Kasumi-1 (cell line): ENCODE data around the gene BBLN.
"Not testable (repeated sequence)": the region's sequence is repeated elsewhere in the genome, so short reads cannot be mapped to it uniquely, and the experiment has no call there.

ENCODE experiments used
- DNase-seq, 2 experiments: peaks; one replicate each; lab custom pipeline; 2025; lab: John Stamatoyannopoulos, UW

Gene BBLN

DNA sequence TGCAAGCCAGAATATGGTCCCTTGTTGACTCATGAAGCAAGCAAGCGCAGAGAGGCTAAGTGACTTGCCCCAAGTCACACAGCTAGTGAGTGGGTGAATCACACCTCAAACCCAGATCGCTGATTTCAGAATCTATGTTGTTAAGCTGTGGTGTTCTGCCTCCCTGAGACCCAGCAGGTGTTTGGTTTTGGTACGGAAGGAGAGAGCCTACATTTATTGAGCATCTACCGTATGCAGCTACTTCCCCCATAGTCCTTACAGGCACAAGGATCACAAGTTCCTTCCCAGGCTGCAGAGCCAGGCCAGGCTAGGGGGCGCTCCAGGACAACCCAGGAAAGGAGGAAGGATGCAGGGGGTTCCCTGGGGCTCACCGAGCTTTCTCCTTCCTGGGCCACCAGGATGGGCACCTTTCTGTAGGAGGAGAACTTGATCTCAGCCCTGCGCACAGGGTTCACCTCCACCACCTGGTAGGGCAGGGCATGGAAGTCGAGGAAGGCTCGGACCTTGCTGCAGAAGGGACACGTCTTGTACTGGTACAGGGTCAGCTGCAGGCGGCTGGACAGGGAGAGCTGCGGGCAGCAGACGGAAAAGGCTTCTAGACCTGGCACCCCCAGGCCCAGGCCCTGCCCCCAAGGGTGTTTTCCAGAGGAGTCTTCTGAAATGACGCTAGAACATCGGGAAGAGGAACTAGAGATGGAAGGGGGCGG is 35.0 kb upstream of the BBLN start:
- DNase-seq: peak; percentile 70 to 78

DNA sequence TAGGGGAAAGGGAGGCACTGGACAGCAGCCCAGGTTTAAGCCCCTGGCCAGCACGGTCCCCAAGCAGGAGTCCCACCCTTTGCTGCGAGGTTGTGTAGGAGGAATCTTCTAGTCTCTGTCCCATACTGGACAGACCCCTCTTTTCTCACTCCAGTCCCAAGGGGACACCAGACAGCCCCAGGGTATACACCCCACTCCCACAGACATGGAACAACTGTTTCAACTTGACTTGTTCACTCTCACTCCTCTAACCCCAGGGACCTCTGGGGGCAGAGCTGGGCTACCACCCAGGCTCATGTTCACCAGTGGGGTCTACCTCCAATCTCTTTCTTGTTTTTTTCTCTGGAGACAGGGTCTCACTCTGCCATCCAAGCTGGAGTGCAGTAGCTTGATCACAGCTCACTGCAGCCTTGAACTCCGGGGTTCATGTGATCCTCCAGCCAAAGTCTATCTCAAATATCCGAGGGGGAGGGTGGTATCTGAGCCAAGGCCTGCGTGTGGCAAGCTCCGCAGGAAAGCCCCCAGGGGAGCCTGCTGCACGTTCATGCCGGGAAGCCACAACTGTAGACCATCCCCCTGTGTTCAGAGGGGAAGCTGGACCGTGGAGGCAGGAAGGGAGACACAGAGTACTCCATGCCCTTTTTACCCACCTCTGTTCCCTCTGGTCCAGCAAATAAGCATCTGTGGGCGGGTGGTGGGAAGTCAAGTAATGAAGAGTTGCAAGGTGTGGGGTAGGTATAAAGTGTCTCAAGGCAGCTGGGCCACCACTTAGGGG is 34.3 kb upstream of the BBLN start:
- DNase-seq: no peak

DNA sequence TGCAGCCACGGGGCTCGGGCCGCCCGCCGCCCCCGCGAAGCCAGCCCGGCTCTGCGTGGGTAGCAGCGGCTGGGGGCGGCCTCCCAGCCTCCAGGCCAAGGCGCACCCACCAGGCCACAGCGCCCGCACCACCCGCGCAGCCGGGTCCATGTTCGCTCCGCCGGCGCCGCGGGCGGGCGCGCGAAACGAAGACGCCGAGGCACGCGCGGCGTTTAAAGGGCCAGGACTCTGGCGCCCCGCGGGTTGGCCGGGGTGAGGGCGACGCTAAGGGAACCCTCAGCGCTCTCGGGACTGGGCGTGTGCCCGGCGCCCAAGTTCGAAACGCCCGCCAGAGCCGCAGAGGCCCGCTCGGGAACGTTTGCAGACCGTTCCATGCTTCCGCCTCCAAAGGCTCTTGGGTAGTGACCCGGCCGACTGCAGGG is 32.5 kb upstream of the BBLN start, which contains the start of gene PTGES2:
Gene PTGES2 (minus strand): TSS at position 162 of the 422 bp plus-strand sequence. CDS start 12 bp downstream, at position 150.
- peak; percentile 42 to 69 for DNase-seq

DNA sequence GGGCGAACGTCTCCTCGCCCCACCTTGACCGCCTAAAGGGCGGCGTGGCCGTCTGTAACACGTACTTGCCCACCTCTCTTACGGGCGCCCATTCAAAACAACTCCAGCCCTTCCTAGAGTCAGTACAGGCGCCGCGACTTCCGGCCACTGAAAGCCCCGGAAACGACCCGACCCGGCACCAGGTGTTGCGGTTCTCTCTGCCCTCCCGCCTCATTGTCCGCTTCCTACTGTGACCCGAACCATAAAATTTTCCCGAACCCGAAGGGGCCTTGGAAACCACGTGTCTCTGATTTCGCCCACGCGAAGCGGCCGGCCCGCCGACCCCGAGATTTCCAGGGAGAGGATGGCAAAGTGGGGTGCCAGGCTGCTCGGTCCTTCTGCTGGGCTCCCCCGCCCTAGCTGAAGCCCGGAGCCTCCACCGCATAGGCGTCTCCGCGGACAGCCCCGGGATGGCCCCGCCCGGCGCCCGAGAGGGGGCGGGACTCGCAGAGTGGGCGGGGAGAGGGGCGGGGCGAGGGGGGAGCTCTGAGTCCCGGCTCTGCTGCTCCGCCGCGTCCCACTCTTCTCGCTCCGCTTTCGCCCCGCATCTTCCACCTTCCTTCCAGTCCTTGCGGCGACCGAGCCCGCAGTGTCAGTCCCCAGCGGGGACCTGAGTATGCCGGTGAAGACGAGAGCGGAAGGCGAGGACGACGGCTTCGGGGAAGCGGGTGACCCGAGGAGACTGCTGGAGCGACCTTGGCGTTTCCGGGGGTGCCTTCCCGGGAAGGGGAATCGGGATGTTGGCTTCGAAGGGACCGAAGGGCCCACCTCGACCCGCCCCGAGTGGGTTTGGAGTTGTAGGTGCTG is 31.9 kb upstream of the BBLN start:
- peak; percentile 76 to 86 for DNase-seq

DNA sequence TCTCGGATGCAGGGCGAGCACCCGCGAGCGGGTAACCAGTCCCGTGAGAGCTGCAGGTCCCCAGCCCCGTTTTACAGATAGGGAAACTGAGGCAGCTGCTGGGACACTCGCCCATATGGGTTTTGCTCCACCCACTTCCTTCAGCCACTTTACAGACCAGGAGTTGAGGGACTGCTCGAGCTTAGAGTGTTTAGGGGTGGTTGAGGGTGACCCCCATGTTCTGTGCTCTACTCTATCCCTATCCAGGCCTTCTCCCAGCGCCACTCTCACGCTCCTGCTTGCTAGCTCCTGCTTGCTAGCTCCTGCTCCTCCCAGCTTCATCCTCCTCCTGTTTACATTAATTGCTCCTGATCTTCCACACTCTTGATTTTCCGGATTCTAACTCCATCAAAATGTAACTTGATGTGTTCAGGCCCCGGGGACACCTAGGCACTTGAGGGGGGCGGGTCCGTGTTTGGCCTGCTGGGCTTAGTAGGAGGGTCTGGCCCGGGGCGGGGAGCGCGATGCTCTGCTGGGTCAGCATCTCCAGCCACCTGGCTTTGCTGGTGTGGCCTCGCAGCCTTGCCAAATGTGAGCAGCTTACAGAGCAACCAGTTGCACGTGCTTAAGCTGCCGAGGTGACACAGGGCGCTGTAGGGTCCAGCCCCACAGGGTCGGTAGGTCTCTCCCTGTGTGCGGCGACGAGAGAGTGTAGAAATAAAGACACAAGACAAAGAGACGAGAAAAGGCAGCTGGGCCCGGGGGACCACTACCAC is 31.1 kb upstream of the BBLN start:
- DNase-seq: no peak

DNA sequence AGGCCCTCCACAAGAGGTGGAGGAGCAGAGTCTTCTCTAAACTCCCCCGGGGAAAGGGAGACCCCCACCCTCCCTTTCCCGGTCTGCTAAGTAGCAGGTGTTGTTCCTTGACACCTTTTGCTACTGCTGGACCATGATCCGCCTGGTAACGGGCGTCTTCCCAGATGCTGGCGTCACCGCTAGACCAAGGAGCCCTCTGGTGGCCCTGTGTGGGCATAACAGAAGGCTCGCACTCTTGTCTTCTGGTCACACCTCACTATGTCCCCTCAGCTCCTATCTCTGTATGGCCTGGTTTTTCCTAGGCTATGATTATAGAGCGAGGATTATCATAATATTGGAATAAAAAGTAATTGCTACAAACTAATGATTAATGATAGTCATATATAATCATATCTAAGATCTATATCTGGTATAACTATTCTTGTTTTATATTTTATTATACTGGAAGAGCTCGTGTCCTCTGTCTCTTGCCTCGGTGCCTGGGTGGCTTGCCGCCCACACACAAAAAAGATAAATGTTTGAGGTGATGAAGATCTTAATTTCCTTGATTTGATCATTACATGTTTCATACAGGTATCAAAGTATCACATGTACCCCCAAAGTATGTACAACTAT is 30.0 kb upstream of the BBLN start:
- DNase-seq: not testable (repeated sequence)

DNA sequence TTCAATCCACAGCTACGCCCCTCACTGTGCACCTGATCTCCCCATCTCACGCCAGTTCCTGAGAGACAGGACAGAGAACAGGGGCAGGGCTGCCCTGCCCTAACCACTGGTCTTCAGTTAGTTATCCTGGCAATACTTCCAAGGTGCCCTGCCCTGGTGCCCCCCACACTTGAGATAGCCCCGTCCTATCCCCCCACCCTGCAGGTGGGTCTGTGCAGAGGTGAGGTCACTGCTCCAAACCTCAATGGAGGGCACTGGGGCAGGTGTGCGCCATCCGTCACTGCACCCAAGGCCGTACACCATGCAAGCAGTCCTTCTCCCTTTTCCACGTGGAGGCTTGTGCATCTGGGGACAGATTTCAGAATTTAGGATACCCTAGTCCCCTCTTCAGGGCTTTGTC is 29.4 kb upstream of the BBLN start:
- not testable (repeated sequence) for DNase-seq

DNA sequence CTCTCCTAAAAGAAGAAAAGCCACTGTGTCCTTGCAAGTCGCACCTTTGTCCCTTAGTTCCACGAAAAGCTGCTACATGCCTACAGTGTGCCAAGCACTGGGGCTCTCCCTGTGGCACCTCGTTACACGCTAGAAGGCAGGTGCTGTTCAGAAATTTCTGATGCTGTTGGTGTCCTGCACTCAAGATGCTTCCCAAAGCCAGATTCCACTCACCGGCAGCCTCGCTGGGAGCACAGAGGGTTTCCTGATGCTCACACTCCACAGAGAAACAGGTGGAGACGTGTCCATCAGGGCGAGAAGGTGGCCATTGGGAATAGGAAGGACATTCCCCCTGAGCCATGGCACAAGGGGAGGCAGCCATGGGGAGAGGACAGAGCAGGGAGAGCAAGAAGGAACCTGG is 28.7 kb upstream of the BBLN start:
- not testable (repeated sequence) for DNase-seq

DNA sequence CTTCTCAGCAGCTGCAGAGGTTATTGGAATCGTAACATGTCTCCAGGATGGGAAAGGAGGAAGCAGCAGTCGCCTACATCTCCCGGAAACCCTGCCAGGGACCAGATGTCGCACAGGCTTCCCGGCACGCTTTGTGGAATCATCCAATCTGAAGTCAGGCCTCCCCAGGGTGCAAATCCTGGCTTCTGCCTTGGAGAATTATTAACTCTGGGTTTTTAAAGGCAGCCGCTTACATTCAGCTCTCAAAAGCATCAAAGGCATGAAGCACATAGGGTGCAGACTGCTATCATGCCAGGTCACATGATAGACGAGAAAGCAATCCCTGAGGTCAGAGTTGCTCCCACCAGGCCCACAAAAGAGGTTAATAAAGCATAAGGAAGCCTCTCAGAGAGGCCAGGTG is 27.9 kb upstream of the BBLN start:
- DNase-seq: not testable (repeated sequence)

DNA sequence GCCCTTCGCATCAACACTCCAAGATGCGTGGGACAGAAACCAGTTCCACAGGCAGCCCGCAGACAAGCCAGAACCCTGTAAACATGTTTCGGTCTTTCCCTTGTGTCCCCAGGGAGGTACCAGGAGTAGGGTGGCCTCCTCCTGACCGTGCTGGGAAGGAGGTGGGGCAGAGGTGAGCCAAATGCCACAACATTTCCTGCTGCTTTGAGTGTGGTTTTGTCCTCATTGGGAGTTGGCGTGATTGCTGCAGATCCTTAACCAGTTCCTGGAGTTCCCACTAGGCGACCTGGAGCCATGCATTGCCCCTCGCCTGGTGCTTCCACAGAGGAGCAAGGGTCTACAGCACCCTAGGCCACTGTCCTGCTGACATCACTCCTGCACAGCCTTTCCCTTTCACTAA is 24.5 kb upstream of the BBLN start:
- DNase-seq: not testable (repeated sequence)

DNA sequence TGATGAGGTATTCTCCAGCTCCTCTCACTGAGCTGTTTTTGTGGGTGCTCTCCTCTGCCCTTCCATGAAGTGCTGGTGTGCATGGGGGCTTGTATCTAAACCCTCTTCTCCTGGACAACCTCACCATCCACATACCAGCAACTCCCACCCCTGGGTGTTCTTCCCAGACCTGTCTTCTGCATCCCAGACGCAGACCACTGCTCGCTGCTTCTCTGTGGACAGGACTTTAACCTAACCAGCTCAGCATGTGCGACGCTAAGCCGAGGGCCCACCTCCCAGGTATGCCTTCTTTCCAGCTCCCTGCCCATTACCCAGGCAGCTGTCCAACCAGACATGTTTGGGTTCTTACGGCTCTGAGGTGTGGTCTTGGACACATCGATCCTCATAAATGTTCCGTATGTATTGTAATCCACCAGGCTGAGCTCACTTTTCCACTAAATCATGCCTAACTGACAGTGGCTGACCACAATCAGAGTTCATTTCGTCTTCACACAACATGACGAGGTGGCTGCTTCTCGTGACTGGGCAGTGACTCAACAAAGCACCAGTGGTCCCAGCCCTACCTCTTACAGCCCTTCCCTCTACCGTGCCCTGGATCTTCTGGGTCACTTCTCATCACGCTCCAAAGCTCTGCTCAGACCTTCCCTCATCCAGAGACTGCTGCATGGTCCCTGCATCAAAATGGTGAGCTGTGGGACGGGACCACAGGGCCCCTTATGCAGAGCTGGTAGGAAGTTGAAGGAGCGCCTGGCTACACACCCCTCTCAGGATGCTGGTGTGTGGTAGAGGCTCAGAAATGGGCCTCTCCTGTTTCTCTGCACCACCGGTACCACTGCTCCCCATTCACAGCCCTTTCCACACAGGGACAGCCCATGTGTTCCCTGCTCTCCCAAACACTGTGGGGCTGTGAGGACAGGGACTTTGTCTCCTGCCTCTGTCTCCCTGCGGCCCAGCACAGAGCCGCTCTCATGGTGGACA is 23.0 kb upstream of the BBLN start:
- DNase-seq: no peak

DNA sequence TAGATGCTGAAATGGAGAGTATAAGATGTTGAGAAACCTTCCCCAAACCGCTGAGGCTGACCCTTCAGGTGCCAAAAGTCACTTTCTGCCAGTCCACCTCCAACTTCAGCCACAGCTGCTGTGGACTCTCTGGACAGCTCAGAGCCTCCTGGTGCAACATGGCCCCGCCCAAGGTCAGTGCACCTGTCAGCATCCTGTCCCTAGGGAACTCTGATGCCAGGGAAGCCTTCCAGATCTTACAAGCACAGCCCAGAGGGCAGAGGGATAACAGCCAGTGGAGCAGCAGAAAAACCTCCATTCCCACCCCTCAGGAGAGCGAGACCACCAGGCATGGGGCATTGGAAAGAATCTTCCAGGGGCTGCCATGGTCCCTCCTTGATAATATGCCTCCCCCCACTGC is 22.1 kb upstream of the BBLN start:
- no peak for DNase-seq

DNA sequence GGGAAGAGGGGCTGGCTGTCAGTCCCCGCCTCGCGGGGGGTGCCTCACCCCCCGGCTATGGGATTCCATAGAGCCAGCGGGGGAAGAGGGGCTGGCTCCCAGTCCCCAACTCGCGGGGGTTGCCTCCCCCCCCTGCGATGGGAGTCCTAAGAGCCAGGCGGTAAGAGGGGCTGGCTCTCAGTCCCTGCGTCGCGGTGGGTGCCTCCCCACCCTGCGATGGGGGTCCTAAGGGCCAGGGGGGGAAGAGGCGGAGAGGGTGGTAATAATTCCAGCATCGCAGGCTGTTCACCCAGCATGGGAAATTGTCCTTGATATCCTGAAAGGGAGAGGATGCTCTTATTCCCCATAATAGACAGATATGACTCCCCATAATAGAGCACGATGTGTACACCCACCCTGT is 20.4 kb upstream of the BBLN start:
- no peak for DNase-seq

DNA sequence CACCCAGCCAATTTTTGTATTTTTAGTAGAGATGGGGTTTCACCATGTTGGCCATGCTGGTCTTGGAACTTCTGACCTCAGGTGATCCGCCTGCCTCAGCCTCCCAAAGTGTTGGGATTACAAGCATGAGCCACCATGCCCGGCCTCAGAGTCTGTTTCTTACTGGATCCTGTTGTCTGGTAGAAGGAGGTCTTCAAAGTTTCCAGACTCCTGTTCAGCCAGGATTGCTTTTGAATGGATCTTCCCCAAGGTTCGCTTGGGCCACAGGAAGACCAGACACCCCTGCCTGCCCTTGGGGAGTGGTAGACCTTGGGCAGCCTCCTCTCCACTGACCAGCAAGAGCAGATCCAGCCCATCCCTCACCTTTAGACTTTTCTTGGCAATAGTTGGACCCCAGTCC is 18.5 kb upstream of the BBLN start:
- DNase-seq: no peak

DNA sequence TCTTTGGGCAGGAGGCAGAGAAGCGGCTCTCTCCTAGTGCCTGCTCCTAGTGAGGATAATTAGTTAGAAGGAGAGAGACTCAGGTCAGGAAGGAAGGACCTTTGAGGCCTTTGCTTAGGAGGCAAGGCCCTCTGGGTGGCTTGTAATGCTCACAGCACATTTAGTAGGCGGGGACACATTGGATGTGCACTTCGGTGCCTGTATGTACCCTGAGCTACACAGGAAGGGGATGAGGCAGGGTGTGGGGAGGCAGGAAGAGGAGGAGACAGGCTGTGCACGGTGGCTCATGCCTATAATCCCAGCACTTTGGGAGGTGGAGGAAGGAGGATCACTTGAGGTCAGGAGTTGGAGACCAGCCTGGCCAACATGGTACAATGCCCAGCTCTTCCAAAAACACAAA is 18.0 kb upstream of the BBLN start:
- DNase-seq: peak; percentile 5 to 26

DNA sequence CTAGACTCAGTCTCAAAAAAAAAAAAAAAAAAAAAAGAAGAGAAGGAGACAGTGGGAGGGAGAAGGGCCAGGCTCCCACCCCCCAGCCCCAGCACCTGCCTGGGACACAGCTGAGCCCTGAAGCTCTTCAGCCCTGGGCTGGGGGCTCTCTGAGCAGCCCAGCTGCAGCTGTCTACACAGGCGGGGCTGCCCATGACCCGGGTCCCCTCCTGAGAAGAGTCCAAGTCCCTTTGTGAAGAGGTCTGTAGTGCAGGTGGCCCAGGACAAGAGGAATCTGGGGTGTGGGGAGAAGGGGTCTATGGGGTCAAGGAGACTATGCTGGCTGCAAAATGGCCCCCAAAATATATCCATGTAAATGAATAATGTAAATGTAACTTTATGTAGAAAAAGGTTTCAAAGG is 17.5 kb upstream of the BBLN start:
- no peak for DNase-seq

DNA sequence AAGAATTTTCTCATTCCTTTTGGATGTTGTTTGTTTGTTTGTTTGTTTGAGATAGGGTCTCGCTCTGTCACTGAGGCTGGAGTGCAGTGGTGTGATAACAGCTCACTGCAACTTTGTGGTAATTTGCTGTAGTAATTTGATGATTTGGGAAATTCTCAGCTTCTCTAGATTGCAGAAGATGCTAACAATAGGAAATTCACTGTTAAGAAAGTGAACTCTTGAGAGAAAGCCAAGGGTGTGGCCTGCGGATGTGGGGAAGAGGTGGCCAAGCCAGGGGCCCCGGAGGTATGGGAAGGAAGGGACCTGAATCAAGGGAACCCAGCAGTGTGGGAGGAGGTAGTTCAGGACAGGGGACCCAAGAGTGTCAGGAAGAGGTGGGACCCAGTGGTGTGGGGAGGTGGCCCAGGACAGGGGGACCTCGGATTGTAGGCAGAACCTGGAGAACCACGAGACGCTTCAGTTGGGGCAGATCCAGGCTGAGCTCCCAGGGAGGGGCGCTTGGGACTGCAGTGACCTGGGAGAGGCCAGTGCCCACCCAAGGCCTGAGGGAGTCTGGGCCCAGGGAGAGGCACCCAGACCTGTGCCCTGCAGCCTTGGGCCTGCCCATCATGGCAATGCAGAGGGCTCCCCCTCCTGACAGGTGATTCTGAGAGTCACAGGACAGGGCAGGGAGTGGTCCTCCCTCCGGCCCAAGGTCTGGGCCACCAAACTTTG is 16.4 kb upstream of the BBLN start:
- no peak for DNase-seq

DNA sequence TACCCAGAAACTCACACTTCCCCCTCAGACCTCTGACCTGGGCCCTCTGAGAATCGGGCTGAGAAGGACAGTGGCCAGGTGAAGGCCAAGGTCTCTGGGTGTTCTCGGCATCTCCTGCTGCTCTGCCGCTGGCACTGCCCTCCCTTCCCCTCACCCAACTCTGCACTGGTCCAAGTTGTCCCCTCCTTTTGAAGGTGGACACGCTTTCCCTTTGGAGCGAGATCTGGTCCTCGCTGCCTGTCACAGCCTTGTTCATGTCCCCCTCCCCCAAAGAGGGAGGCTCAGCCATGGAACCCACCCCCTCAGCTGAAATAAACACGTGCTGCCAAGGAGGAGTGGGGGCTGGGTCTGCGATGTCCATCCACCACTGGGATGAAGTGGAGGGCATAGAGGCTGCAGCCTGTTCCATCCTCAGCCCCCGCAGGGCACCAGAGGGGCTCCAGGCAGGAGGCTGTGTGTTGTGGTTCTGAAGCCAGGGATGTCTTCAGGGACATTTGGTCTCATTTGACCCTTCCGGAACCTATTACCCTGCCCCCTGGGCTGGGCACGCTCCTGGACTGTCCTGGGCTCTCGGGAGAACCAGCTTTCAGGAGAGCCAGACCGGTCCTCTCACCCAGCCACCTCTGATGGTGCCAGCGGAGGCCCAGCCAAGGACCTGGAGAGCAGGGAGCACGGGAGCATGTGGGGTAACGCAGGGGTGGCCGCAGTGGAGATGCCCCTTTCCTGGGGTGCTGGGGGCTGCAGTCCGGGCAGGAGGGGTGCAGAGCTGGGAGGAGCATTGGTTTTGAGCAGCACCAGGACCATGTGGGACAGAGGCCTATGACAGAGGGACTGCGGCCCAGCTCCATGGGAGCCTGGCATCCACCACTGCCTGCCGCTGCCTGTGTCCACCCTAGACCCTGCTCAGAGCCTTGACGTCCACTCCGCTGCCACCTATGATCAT is 15.6 kb upstream of the BBLN start:
- no peak for DNase-seq
